MM.1S (cell line): ENCODE measurements around the gene FOXO3.
"Not testable (repeated sequence)": the region's sequence is repeated elsewhere in the genome, so short reads cannot be mapped to it uniquely, and the experiment has no call there.

ENCODE experiments used
- DNase-seq: peaks from one replicate; pipeline ENCODE4 v3.0.0-alpha.2; 2015
- H2AFZ ChIP-seq: fragments of 300-600 bp; sonication (generic); 2 replicates; pipeline ENCODE4 v1.6.0; 2016; ENCODE audit warnings: antibody characterized with exemption, low read length
- H3F3A ChIP-seq: fragments of 300-600 bp; sonication (generic); 2 replicates; pipeline ENCODE4 v1.6.1; 2016; ENCODE audit warnings: mild to moderate bottlenecking, antibody characterized with exemption, low read length, moderate library complexity, mixed read lengths; ENCODE audit not compliant: insufficient read depth
- H3K27ac ChIP-seq: fragments of 300-600 bp; sonication (generic); 2 replicates; pipeline ENCODE4 v1.5.1; 2016; ENCODE audit warnings: mild to moderate bottlenecking, low read length
- H3K27me3 ChIP-seq: fragments of 300-600 bp; sonication (generic); replicated peaks from 2 replicates; pipeline ENCODE4 v1.6.0; 2016; ENCODE audit warnings: low read length; ENCODE audit not compliant: insufficient read depth
- H3K36me3 ChIP-seq: fragments of 300-600 bp; sonication (generic); replicated peaks from 2 replicates; pipeline ENCODE4 v1.6.1; 2016; ENCODE audit warnings: mild to moderate bottlenecking, low read length, mixed read lengths; ENCODE audit not compliant: insufficient read depth
- H3K4me1 ChIP-seq: fragments of 300-600 bp; sonication (generic); 2 replicates; pipeline ENCODE4 v1.6.1; 2016; ENCODE audit warnings: low read length, mixed read lengths
- H3K4me2 ChIP-seq: fragments of 300-600 bp; sonication (generic); 2 replicates; pipeline ENCODE4 v1.6.0; 2016; ENCODE audit warnings: low read depth, low read length
- H3K4me3 ChIP-seq: fragments of 300-600 bp; sonication (generic); 2 replicates; pipeline ENCODE4 v1.5.1; 2016; ENCODE audit warnings: low read length, mixed read lengths
- H3K79me2 ChIP-seq: fragments of 300-600 bp; sonication (generic); 2 replicates; pipeline ENCODE4 v1.6.1; 2016; ENCODE audit warnings: mixed run types, low read length, mixed read lengths
- H3K9ac ChIP-seq: fragments of 300-600 bp; sonication (generic); 2 replicates; pipeline ENCODE4 v1.6.1; 2016; ENCODE audit warnings: low read length, mixed read lengths
- H3K9me2 ChIP-seq: fragments of 300-600 bp; sonication (generic); replicated peaks from 2 replicates; pipeline ENCODE4 v1.6.1; 2016; ENCODE audit warnings: mild to moderate bottlenecking, low read length, mixed read lengths; ENCODE audit not compliant: insufficient read depth
- H3K9me3 ChIP-seq: fragments of 300-600 bp; sonication (generic); replicated peaks from 2 replicates; pipeline ENCODE4 v1.6.1; 2016; ENCODE audit warnings: mild to moderate bottlenecking, low read length, mixed read lengths; ENCODE audit not compliant: insufficient read depth
- H4K20me1 ChIP-seq: fragments of 300-600 bp; sonication (generic); 2 replicates; pipeline ENCODE4 v1.6.1; 2016; ENCODE audit warnings: mild to moderate bottlenecking, low read length, moderate library complexity, mixed read lengths; ENCODE audit not compliant: insufficient read depth
- EZH2 ChIP-seq: fragments of 300-600 bp; sonication (generic); optimal IDR thresholded peaks from 2 replicates; pipeline ENCODE3; 2017; ENCODE audit warnings: low read depth, mild to moderate bottlenecking, antibody characterized with exemption, low read length, mixed read lengths
- EZH2phosphoT487 ChIP-seq: fragments of 300-600 bp; sonication (generic); IDR thresholded peaks from 2 replicates; pipeline ENCODE4 v1.6.1; 2018; ENCODE audit warnings: antibody characterized with exemption, low read length
- TF ChIP-seq, protein P1 (sequence below): fragments of 300-600 bp; sonication (generic); IDR thresholded peaks from 2 replicates; pipeline ENCODE4 v1.5.1; 2016; ENCODE audit warnings: antibody characterized with exemption, low read length, mixed read lengths

Gene FOXO3

GRCh38 chr6:108655806-108656651, 95.3 kb downstream of the FOXO3 start:
- no peak overlapping the region for H2AFZ ChIP-seq
- no peaks in the 10 kb centered on the region for H3K27me3 ChIP-seq
- H3K27ac ChIP-seq, result no peak overlapping the region; the same call in 1 of the 2 replicates
- H4K20me1 ChIP-seq, result peaks cover 4% of the 10 kb centered on the region
- H3K9ac ChIP-seq, result no peak overlapping the region
- peaks cover 55% of the 10 kb centered on the region for H3K4me1 ChIP-seq
- H3K36me3 ChIP-seq, result peaks cover 10% of the 10 kb centered on the region; the same call in 1 of the 2 replicates
- no peaks in the 10 kb centered on the region for H3K9me3 ChIP-seq
- no peak overlapping the region for H3K4me3 ChIP-seq
- no peak overlapping the region for H3K4me2 ChIP-seq
- H3F3A ChIP-seq, result peaks cover 48% of the 10 kb centered on the region
- TF ChIP-seq EZH2phosphoT487 (no peak), EZH2 (no peak)
- TF ChIP-seq, protein P1, sequence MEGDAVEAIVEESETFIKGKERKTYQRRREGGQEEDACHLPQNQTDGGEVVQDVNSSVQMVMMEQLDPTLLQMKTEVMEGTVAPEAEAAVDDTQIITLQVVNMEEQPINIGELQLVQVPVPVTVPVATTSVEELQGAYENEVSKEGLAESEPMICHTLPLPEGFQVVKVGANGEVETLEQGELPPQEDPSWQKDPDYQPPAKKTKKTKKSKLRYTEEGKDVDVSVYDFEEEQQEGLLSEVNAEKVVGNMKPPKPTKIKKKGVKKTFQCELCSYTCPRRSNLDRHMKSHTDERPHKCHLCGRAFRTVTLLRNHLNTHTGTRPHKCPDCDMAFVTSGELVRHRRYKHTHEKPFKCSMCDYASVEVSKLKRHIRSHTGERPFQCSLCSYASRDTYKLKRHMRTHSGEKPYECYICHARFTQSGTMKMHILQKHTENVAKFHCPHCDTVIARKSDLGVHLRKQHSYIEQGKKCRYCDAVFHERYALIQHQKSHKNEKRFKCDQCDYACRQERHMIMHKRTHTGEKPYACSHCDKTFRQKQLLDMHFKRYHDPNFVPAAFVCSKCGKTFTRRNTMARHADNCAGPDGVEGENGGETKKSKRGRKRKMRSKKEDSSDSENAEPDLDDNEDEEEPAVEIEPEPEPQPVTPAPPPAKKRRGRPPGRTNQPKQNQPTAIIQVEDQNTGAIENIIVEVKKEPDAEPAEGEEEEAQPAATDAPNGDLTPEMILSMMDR, result no peak
- no peak for DNase-seq
- H3K9me2 ChIP-seq, result no peaks in the 10 kb centered on the region
- H3K79me2 ChIP-seq, result peaks cover 100% of the 10 kb centered on the region

DNA sequence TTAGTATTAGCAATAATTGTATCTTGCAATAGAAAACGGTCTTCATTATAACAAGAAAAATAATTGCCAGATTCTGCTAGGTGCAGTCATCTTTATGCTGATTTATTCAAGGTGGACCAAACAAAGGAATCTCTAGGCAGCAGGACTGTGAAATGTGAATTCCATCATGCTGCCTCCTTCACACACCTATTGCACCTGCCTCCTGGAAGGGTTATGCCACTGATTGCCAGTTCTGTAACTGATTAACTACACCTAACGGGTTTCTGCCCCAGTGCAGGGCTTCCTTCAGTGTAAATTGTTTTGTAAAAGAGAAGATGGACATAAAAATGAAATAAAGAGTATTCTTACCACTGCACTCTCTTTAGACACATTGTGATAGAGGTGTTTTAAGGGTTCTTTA, 96.1 kb downstream of the FOXO3 start:
- no peaks in the 10 kb centered on the region for H3K27me3 ChIP-seq
- H3K9me3 ChIP-seq, result no peaks in the 10 kb centered on the region
- H3F3A ChIP-seq, result peaks cover 49% of the 10 kb centered on the region
- no peak overlapping the region; the same call in 1 of the 2 replicates for H3K27ac ChIP-seq
- no peak overlapping the region for H3K9ac ChIP-seq
- peaks cover 4% of the 10 kb centered on the region for H4K20me1 ChIP-seq
- peaks cover 10% of the 10 kb centered on the region; the same call in 1 of the 2 replicates for H3K36me3 ChIP-seq
- TF ChIP-seq, protein P1, result no peak
- no peak for TF ChIP-seq EZH2
- no peak for TF ChIP-seq EZH2phosphoT487
- peaks cover 51% of the 10 kb centered on the region for H3K4me1 ChIP-seq
- no peak overlapping the region for H3K4me3 ChIP-seq
- H2AFZ ChIP-seq, result no peak overlapping the region
- DNase-seq, result no peak
- no peaks in the 10 kb centered on the region for H3K9me2 ChIP-seq
- peaks cover 100% of the 10 kb centered on the region for H3K79me2 ChIP-seq
- H3K4me2 ChIP-seq, result no peak overlapping the region

DNA sequence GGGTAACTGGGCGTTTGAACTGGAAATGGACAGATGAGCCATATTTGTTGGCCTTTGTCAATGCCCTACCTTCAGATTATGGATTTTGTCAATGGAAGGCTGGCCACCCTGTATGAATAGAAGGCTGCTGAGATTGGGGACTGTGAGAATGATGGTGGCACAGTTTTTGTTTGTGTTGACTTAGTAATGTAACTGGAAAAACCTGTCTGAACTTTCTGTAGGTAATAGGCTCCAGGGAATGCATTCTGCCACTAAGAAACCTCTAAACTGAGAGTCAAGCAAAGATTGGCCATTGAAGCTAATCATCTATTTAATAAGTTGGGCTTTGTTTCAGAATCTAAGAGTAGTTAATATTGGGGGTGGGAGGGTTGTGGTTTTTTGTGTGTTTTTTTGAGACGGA, 97.5 kb downstream of the FOXO3 start:
- TF ChIP-seq EZH2phosphoT487 (no peak), EZH2 (no peak)
- TF ChIP-seq, protein P1, result no peak
- H3K79me2 ChIP-seq, result peaks cover 100% of the 10 kb centered on the region
- H4K20me1 ChIP-seq, result peaks cover 4% of the 10 kb centered on the region
- no peak for DNase-seq
- no peak overlapping the region for H3K4me3 ChIP-seq
- H3K27me3 ChIP-seq, result no peaks in the 10 kb centered on the region
- no peaks in the 10 kb centered on the region for H3K9me2 ChIP-seq
- H3K9ac ChIP-seq, result no peak overlapping the region
- H3K36me3 ChIP-seq, result peaks cover 16% of the 10 kb centered on the region; the same call in 1 of the 2 replicates
- H3K9me3 ChIP-seq, result no peaks in the 10 kb centered on the region
- no peak overlapping the region for H3K4me2 ChIP-seq
- peaks cover 57% of the 10 kb centered on the region for H3F3A ChIP-seq
- peak overlapping the region; percentile 10; the same call in 1 of the 2 replicates for H3K27ac ChIP-seq
- H2AFZ ChIP-seq, result no peak overlapping the region
- peaks cover 47% of the 10 kb centered on the region for H3K4me1 ChIP-seq

DNA sequence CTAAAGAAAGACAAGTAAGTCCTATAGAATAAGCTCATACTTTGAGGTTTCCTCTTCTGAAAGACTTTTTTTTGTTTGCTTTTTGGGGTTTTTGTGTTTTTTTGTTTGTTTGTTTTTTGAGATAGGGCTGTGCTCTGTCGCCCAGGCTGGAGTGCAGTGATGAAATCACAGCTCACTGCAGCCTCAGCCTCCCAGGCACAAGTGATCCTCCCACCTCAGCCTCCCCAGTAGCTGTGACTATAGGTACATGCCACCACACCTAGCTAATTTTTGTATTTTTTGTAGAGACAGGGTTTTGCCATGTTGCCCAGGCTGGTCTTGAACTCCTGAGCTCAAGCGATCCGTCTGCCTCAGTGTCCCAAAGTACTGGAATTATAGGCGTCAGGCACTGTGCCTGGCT, 98.1 kb downstream of the FOXO3 start:
- H3K9me3 ChIP-seq, H3K4me2 ChIP-seq, H3K27me3 ChIP-seq, H3K9ac ChIP-seq, H3K4me3 ChIP-seq, H2AFZ ChIP-seq, H3K9me2 ChIP-seq, H4K20me1 ChIP-seq, DNase-seq: not testable (repeated sequence)
- peak overlapping the region; percentile 10; the same call in 1 of the 2 replicates for H3K27ac ChIP-seq
- H3K79me2 ChIP-seq, result peaks cover 100% of the 10 kb centered on the region
- peaks cover 41% of the 10 kb centered on the region for H3K4me1 ChIP-seq
- H3K36me3 ChIP-seq, result peaks cover 16% of the 10 kb centered on the region; the same call in 1 of the 2 replicates
- peaks cover 54% of the 10 kb centered on the region for H3F3A ChIP-seq
